Measurements from ENCODE around the gene CEACAM20.
"Not testable (repeated sequence)": the region's sequence is repeated elsewhere in the genome, so short reads cannot be mapped to it uniquely, and the experiment has no call there.

Gene CEACAM20

GRCh38 chr19:44496711-44497110 is 32.8 kb downstream of the CEACAM20 start:
- in situ Hi-C loops (cut with HindIII; ENCODE audit: low sequenced_read_pairs): no loop called here

DNA sequence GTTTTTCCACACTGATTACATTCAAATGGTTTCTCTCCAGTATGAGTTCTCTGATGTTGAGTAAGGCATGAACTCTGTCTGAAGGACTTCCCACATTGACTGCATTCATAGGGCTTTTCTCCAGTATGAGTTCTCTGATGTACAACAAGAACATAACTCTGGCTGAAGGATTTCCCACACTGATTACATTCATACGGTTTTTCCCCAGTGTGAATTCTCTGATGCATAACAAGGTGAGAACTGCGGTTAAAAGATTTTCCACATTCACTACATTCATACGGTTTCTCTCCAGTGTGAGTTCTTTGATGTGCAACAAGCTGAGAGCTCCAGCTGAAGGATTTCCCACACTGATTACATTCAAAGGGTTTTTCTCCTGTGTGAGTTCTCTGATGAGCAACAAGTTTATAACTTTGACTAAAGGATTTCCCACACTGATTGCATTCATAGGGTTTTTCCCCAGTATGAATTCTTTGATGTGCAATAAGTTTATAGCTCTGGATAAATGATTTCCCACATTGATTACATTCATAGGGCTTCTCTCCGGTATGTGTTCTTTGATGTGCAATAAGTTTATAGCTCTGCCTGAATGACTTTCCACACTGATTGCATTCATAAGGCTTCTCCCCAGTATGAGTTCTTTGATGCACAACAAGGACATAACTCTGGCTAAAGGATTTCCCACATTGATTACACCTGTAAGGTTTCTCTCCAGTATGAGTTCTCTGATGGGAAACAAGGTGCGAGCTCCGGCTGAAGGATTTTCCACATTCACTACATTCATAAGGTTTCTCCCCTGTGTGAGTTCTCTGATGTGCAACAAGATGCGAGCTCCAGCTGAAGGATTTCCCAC is 52.7 kb downstream of the CEACAM20 start:
- in situ Hi-C loops (cut with HindIII; ENCODE audit: low sequenced_read_pairs): no loop called here

- in situ Hi-C loops (cut with HindIII; ENCODE audit: low sequenced_read_pairs): not testable (repeated sequence)
Observed at GRCh38 chr19:44468730-44469129, 60.7 kb downstream of the CEACAM20 start.

DNA sequence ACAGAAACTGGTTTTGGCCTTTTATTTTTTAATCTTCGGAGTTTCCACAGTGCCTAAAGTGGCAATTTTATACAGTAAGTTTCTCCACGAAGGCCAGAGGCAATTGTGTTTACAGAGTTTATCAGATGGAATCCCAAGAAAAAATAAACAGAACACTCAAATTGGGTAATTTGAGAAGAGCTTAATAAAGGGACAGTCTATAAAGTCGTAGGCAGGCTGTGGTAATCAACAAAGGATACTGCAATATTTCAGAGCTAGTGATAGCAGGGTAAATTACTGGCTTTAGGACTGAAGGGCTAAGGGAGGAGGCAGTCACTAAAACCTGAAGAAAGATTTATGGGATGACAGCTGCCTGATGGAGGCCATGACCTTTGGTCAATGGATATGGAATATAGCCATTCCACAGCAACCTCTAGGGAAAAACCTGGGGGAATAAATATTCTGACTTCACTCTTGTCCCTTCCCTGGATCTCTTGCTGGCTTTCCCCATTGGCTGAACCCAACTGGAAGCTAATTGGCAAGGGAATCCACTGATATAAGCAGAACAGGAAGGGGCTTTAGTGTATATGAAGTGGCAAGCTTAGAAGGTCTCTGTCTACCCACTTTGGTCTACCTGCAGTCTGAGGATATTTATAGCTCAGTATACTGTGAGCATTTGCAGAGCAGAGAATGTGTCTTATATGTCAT is 66.7 kb downstream of the CEACAM20 start:
- in situ Hi-C loops (cut with HindIII; ENCODE audit: low sequenced_read_pairs): not testable (repeated sequence)

Data from DLD1 (cell line).